A549 (cell line): ENCODE measurements around the gene DRD3. TPM values are rescaled to one million over a fixed set of nuclear protein-coding genes. Genes with fewer than 3 reads are reported as not detected.

ENCODE experiments used
- ATAC-seq, 2 experiments: fragments of 200-7000 bp in 1 of 2; fragments of >200 bp in 1 of 2; cut with Nextera tagmentation in 1 of 2; cut with Tn5 transposase in 1 of 2; 3 replicates each; pipeline versions ENCODE4 v1.8.0 to v1.9.1; 2018 to 2020; ENCODE audit warnings: mild to moderate bottlenecking in 1 of 2, moderate library complexity in 1 of 2
- CTCF ChIA-PET: fragments of 300-600 bp; sonication (Branson Sonifier 250); formaldehyde crosslinking; extraction: SDS; loops from one replicate; lab custom pipeline; 2021; ENCODE audit warnings: antibody characterized with exemption, inconsistent platforms; lab: Yijun Ruan, JAX
- POLR2A ChIA-PET: fragments of 350-600 bp; formaldehyde crosslinking; extraction: SDS; loops from one replicate; lab custom pipeline; 2021; ENCODE audit warnings: antibody characterized with exemption, inconsistent platforms; lab: Yijun Ruan, JAX
- DNase-seq, 2 experiments: peaks; one replicate each; pipeline versions ENCODE4 v3.0.0 to v3.0.0-alpha.2; 2011 to 2016; ENCODE audit warnings: low read depth in 1 of 2, low spot score in 1 of 2
- FAIRE-seq: peaks from 2 replicates; lab custom pipeline; 2011; peaks lifted over from hg19 to GRCh38; lab: Jason Lieb, UNC
- H3K27ac ChIP-seq, 2 experiments: fragments of >200 bp; sonication (Bioruptor Twin); formaldehyde crosslinking; 3 replicates each; pipeline ENCODE4 v1.5.1; 2016 to 2017
- H3K4me1 ChIP-seq: fragments of >200 bp; sonication (Bioruptor Twin); formaldehyde crosslinking; 3 replicates; pipeline ENCODE4 v1.6.1; 2016
- H3K4me2 ChIP-seq: fragments of >200 bp; sonication (Bioruptor Twin); formaldehyde crosslinking; 3 replicates; pipeline ENCODE4 v1.6.1; 2016
- H3K4me3 ChIP-seq: fragments of >200 bp; sonication (Bioruptor Twin); formaldehyde crosslinking; 3 replicates; pipeline ENCODE4 v1.5.1; 2016
- H3K9me3 ChIP-seq: fragments of >200 bp; sonication (Bioruptor Twin); formaldehyde crosslinking; 3 replicates; pipeline ENCODE4 v1.6.1; 2016
- BCL3 ChIP-seq: fragments of >200 bp; sonication (Bioruptor Twin); formaldehyde crosslinking; IDR thresholded peaks from 3 replicates; pipeline ENCODE4 v1.6.1; 2016
- CEBPB ChIP-seq, 2 experiments: fragments of >200 bp in 1 of 2; sonication (Bioruptor Twin) in 1 of 2; formaldehyde crosslinking in 1 of 2; IDR thresholded peaks; 2 replicates each; pipeline ENCODE4 v1.6.1; 2012 to 2016
- E2F6 ChIP-seq: IDR thresholded peaks from 2 replicates; pipeline ENCODE4 v1.6.1; 2012; ENCODE audit warnings: low read depth, borderline replicate concordance
- EP300 ChIP-seq, 2 experiments: fragments of >200 bp; sonication (Bioruptor Twin); formaldehyde crosslinking; IDR thresholded peaks; 2 replicates in 1 of 2; 3 replicates in 1 of 2; pipeline ENCODE4 v1.6.1; 2016 to 2017
- FOSB ChIP-seq: fragments of 250-450 bp; sonication (Bioruptor Pico); IDR thresholded peaks from 2 replicates; pipeline ENCODE4 v1.5.0; 2020; ENCODE audit warnings: mild to moderate bottlenecking, moderate library complexity
- FOSL2 ChIP-seq, 2 experiments: fragments of 450-650 bp in 1 of 2; fragments of >200 bp in 1 of 2; sonication (Bioruptor Twin) in 1 of 2; formaldehyde crosslinking; IDR thresholded peaks; 2 replicates each; pipeline versions ENCODE4 v1.5.0 to v1.6.1; 2016 to 2020; ENCODE audit warnings: mild to moderate bottlenecking in 1 of 2, moderate library complexity in 1 of 2
- FOXS1 ChIP-seq: fragments of 250-450 bp; sonication (Bioruptor Pico); IDR thresholded peaks from 2 replicates; pipeline ENCODE4 v1.5.0; 2020; ENCODE audit warnings: mild to moderate bottlenecking, moderate library complexity
- HES2 ChIP-seq: fragments of >200 bp; sonication (Bioruptor Twin); formaldehyde crosslinking; IDR thresholded peaks from 2 replicates; pipeline ENCODE4 v1.6.1; 2016
- HMGXB4 ChIP-seq: fragments of 250-450 bp; sonication (Bioruptor Pico); IDR thresholded peaks from 2 replicates; pipeline ENCODE4 v1.5.0; 2021; ENCODE audit warnings: mild to moderate bottlenecking, moderate library complexity, borderline replicate concordance
- HOXA7 ChIP-seq: fragments of 250-450 bp; sonication (Bioruptor Pico); IDR thresholded peaks from 2 replicates; pipeline ENCODE4 v1.5.0; 2020; ENCODE audit warnings: mild to moderate bottlenecking, moderate library complexity
- JUN ChIP-seq, 2 experiments: fragments of >200 bp; sonication (Bioruptor Twin); formaldehyde crosslinking; IDR thresholded peaks; 2 replicates in 1 of 2; 3 replicates in 1 of 2; pipeline ENCODE4 v1.6.1; 2016 to 2017
- KDM1A ChIP-seq: fragments of 200-600 bp; sonication (generic); IDR thresholded peaks from 2 replicates; pipeline ENCODE4 v1.6.1; 2016; ENCODE audit warnings: low read depth, mild to moderate bottlenecking
- MAX ChIP-seq: IDR thresholded peaks from 2 replicates; pipeline ENCODE4 v1.6.1; 2012
- MAZ ChIP-seq: fragments of 150-350 bp; IDR thresholded peaks from 2 replicates; pipeline ENCODE4 v1.6.1; 2014; ENCODE audit warnings: antibody characterized with exemption, low read depth, low read length, borderline replicate concordance
- NPAS2 ChIP-seq: fragments of 250-450 bp; sonication (Bioruptor Pico); IDR thresholded peaks from 2 replicates; pipeline ENCODE4 v1.8.0; 2022; ENCODE audit warnings: mild to moderate bottlenecking, moderate library complexity, borderline replicate concordance
- PBX3 ChIP-seq: IDR thresholded peaks from 2 replicates; pipeline ENCODE4 v1.6.1; 2012
- POLR2AphosphoS2 ChIP-seq: conservative IDR thresholded peaks from 2 replicates; pipeline ENCODE4 v1.6.1; 2012; ENCODE audit warnings: low read length, improper control_type of control experiment, inconsistent platforms
- RCOR1 ChIP-seq: fragments of 150-350 bp; IDR thresholded peaks from 2 replicates; pipeline ENCODE4 v1.6.1; 2014; ENCODE audit warnings: antibody characterized with exemption, low read length, low read depth
- RFX5 ChIP-seq: fragments of 450-650 bp; IDR thresholded peaks from 2 replicates; pipeline ENCODE4 v1.7.1; 2014; ENCODE audit warnings: antibody characterized with exemption, mild to moderate bottlenecking, moderate library complexity
- TFCP2L1 ChIP-seq: fragments of 250-450 bp; sonication (Bioruptor Pico); IDR thresholded peaks from 2 replicates; pipeline ENCODE4 v1.5.0; 2021; ENCODE audit warnings: mild to moderate bottlenecking
- ZC3H11A ChIP-seq: fragments of 450-650 bp; IDR thresholded peaks from 2 replicates; pipeline ENCODE4 v1.6.1; 2014; ENCODE audit warnings: antibody characterized with exemption, mild to moderate bottlenecking
- ZFP36 ChIP-seq: fragments of 450-650 bp; IDR thresholded peaks from 2 replicates; pipeline ENCODE4 v1.6.1; 2014; ENCODE audit warnings: borderline replicate concordance; ENCODE audit not compliant: partially characterized antibody
- WGBS: methylation state at CpG from one replicate; pipeline ENCODE4 v1.1.6; 2017; ENCODE audit errors: missing lambda C conversion rate; 5-methylcytosine and 5-hydroxymethylcytosine counted together
- polyA plus RNA-seq, 4 experiments: library from polyadenylated mRNA; depleted of rRNA in 3 of 4; stranded (reverse); fragments of >200 nt; fragmentation: RNase III in 1 of 4; extraction: RNeasy Plus Mini Kit Qiagen cat#74134 plus additional on column Dnase treatment in 1 of 4; gene quantifications; 2 replicates in 3 of 4; 3 replicates in 1 of 4; pipeline ENCODE4 v1.2.3, GENCODE V29; 2011 to 2017

The DRD3 gene
- polyA plus RNA-seq, 2 of the 4 experiments (the other 2 are of a cell fraction), result not detected

- Histone ChIP-seq H3K27ac (no peak overlapping the region), H3K4me3 (no peak overlapping the region), H3K9me3 (no peaks in the 10 kb centered on the region), H3K4me1 (no peaks in the 10 kb centered on the region), H3K4me2 (no peak overlapping the region)
- FAIRE-seq (no peak), DNase-seq (no peak), ATAC-seq (no peak)
- ChIA-PET CTCF (interaction anchor here (0.6 kb wide), 1 partner anchor 22 kb away, joined by 3 read pairs; no protein-coding TSS in a partner anchor), POLR2A (no interaction called here)
- TF ChIP-seq MAX (no peak), ZFP36 (no peak), FOXS1 (CRISPR knock-in tag) (no peak), POLR2AphosphoS2 (no peak), KDM1A (no peak), HMGXB4 (CRISPR knock-in tag) (no peak), BCL3 (no peak), RFX5 (no peak)
Measured at GRCh38 chr3:114176890-114177289, 2.0 kb downstream of the DRD3 start.

- ChIA-PET POLR2A (no interaction called here), CTCF (no interaction called here)
- Histone ChIP-seq H3K27ac (no peak overlapping the region), H3K4me2 (no peak overlapping the region), H3K4me3 (no peak overlapping the region), H3K4me1 (no peaks in the 10 kb centered on the region), H3K9me3 (no peaks in the 10 kb centered on the region)
- whole genome bisulfite sequencing, result 7% methylated on average over 6 of the region's 6 CpGs
- no peak for ATAC-seq
- FAIRE-seq, result no peak
- no peak for DNase-seq
- TF ChIP-seq EP300 (IDR thresholded peaks at IDR 0.05), result no peak
- TF ChIP-seq TFCP2L1 (CRISPR knock-in tag), result no peak
- no peak for TF ChIP-seq CEBPB (IDR thresholded peaks at IDR 0.05)
- TF ChIP-seq FOSL2 (IDR thresholded peaks at IDR 0.05), result no peak
- no peak for TF ChIP-seq FOSL2 (CRISPR knock-in tag; IDR thresholded peaks at IDR 0.05)
- TF ChIP-seq JUN (IDR thresholded peaks at IDR 0.05), result no peak
- TF ChIP-seq HOXA7 (CRISPR knock-in tag), result no peak
- TF ChIP-seq NPAS2, result no peak
- TF ChIP-seq PBX3, result no peak
- no peak for TF ChIP-seq BCL3
- no peak for TF ChIP-seq E2F6
- TF ChIP-seq RCOR1, result no peak
- TF ChIP-seq FOSB (CRISPR knock-in tag), result no peak
- no peak for TF ChIP-seq ZC3H11A
- no peak for TF ChIP-seq FOXS1 (CRISPR knock-in tag)
- no peak for TF ChIP-seq HES2
- no peak for TF ChIP-seq MAZ
Measured at GRCh38 chr3:114176487-114176886, 2.4 kb downstream of the DRD3 start.
